Chondrocyte (in vitro differentiated cells): ENCODE data around the gene CMIP. TPM values are rescaled to one million over a fixed set of nuclear protein-coding genes. Genes with fewer than 3 reads are reported as not detected.
A peak's percentile ranks its signal among the peaks of the same experiment; 100 is the strongest.

Source experiments
- DNase-seq: peaks from one replicate; pipeline ENCODE4 v3.0.0; 2021; ENCODE audit warnings: mixed read lengths, low spot score
- H3K27ac Mint-ChIP-seq: one replicate; pipeline ENCODE4 v1.8.0; 2021; ENCODE audit warnings: mild to moderate bottlenecking, moderate library complexity, mixed read lengths; ENCODE audit not compliant: unreplicated experiment
- H3K27me3 Mint-ChIP-seq: 2 replicates; pipeline ENCODE4 v1.8.0; 2021; ENCODE audit warnings: low read depth, mixed read lengths
- H3K36me3 Mint-ChIP-seq: 2 replicates; pipeline ENCODE4 v1.8.0; 2021; ENCODE audit warnings: low read depth, mixed read lengths
- H3K4me1 Mint-ChIP-seq: 2 replicates; pipeline ENCODE4 v1.8.0; 2021; ENCODE audit warnings: low read depth, mild to moderate bottlenecking, mixed read lengths
- H3K4me3 Mint-ChIP-seq: one replicate; pipeline ENCODE4 v1.8.0; 2021; ENCODE audit warnings: mild to moderate bottlenecking, moderate library complexity, mixed read lengths; ENCODE audit not compliant: unreplicated experiment
- H3K9me3 Mint-ChIP-seq: 2 replicates; pipeline ENCODE4 v1.8.0; 2021; ENCODE audit warnings: low read depth, mixed read lengths
- CTCF ChIP-seq: fragments of 200-600 bp; sonication (generic); IDR thresholded peaks from 2 replicates; pipeline ENCODE4 v1.5.0; 2021; ENCODE audit warnings: antibody characterized with exemption, mild to moderate bottlenecking, moderate library complexity
- total RNA-seq: library from RNA; stranded (reverse); gene quantifications from 3 replicates; pipeline ENCODE4 v1.2.1, GENCODE V29; 2021

The CMIP gene
- total RNA-seq, 1 donor from 2014 or later: 62.9 TPM

DNA sequence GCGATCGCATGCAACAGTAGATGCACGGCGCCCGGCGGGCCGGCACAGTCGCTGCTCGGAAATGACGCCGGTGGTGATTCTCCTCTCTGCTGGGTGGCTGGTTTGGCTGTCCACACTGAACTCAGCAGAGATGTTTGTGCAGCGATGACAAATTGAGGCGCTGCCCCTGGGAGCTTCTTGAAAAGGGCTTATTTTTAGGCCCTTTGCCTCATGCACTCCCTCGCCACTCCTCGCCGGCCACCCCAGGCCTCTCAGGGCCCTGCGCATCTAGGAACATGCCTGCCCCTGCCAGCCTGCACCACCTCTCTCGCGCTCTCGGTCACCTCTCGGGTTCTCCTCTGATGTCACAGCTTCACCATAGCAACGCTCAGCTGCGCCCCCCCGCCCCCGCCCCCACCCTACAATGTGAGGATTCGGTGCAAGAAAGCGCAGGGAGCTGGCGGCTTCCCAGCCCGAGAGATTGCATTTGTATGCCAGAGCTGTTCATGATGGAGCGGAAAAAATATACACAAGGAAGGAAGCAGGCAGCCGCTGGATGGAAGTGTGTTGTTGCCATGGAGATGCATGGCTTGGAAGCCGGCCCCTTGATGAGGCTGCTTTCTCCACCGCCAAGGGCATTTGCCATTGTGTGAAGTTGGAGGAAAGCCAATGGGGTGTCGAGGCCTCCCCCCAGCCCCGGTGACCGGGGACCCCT lies 253.2 kb downstream of the CMIP start:
- Mint-ChIP-seq H3K27me3 (no peaks in the 10 kb centered on the region), H3K36me3 (peaks cover 12% of the 10 kb centered on the region), H3K4me3 (no peak overlapping the region), H3K27ac (no peak overlapping the region), H3K4me1 (peaks cover 46% of the 10 kb centered on the region), H3K9me3 (no peaks in the 10 kb centered on the region)
- TF ChIP-seq CTCF: no peak
- DNase-seq: no peak

- Mint-ChIP-seq H3K27me3 (no peaks in the 10 kb centered on the region), H3K4me1 (peaks cover 46% of the 10 kb centered on the region), H3K27ac (no peak overlapping the region), H3K4me3 (no peak overlapping the region), H3K9me3 (no peaks in the 10 kb centered on the region), H3K36me3 (peaks cover 12% of the 10 kb centered on the region)
- no peak for TF ChIP-seq CTCF
- peak; percentile 40 for DNase-seq
Measured at GRCh38 chr16:81698310-81698641, 253.7 kb downstream of the CMIP start.

GRCh38 chr16:81699596-81699995 lies 255.0 kb downstream of the CMIP start:
- DNase-seq: peak; percentile 69
- Mint-ChIP-seq H3K4me3 (no peak overlapping the region), H3K4me1 (peaks cover 39% of the 10 kb centered on the region), H3K27ac (no peak overlapping the region), H3K9me3 (no peaks in the 10 kb centered on the region), H3K36me3 (peaks cover 14% of the 10 kb centered on the region), H3K27me3 (no peaks in the 10 kb centered on the region)
- no peak for TF ChIP-seq CTCF

DNA sequence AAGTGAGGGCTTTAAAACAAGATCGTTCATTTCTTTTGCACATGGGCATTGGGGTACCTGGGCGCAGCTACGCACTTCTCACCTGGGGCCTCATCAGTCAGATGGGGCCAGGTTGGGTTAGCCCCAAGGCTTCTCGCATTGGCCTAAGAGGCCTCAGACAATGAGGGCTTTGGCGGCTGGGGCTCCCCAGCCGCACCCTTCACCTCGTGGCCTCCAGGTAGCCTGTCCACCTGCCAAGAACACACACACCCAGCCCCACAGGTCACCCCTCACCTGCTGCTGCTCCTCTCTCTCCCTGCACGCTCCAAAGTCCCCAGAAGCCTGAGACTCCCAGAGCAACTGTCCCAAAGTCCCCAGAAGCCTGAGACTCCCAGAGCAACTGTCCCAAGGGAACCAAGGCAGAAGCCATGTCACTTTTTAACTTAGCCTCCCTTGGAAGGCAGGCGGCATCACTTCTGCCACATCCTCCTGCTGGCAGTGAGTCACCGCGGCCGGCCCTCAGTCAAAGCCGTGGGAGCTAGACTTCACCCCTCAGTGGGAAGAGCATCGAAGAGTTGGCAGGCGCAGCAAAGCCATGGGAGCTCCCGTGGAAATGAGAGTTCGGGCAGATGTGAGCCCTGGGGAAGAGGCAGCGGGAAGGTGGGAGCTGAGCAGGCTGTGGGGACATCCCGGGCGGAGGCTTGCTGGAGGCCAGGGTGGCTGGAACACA lies 255.6 kb downstream of the CMIP start:
- H3K4me3 Mint-ChIP-seq: no peak overlapping the region
- peaks cover 14% of the 10 kb centered on the region for H3K36me3 Mint-ChIP-seq
- no peaks in the 10 kb centered on the region for H3K27me3 Mint-ChIP-seq
- peaks cover 33% of the 10 kb centered on the region for H3K4me1 Mint-ChIP-seq
- peak; percentile 72 for DNase-seq
- H3K9me3 Mint-ChIP-seq: no peaks in the 10 kb centered on the region
- no peak for TF ChIP-seq CTCF
- peak overlapping the region; percentile 78 for H3K27ac Mint-ChIP-seq

DNA sequence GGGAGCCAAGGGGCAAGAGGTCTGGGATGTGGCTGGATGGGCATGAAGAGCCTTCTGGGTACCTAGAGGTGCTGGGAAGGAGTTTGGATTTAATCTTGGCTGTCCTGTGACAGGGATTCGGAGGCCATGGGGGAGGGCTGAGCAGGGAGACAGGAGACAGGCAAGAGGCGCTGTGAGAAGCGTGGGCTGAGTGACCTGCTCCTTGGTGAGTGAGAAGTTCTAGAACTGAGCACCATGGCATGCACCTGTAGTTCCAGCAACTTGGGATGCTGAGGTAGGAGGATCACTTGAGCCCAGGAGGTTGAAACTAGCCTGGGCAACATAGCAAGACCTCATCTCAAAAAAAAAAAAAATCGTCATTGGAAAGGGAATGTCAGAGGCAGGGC lies 256.2 kb downstream of the CMIP start:
- H3K27ac Mint-ChIP-seq: peak overlapping the region; percentile 78

More for the DNA sequence above, 256.2 kb downstream of the CMIP start:
- no peak for TF ChIP-seq CTCF
- Mint-ChIP-seq H3K36me3 (peaks cover 17% of the 10 kb centered on the region), H3K4me1 (peaks cover 32% of the 10 kb centered on the region), H3K4me3 (no peak overlapping the region), H3K9me3 (no peaks in the 10 kb centered on the region), H3K27me3 (no peaks in the 10 kb centered on the region)
- no peak for DNase-seq
